ENCODE results near the gene NFU1.

Gene NFU1

DNA sequence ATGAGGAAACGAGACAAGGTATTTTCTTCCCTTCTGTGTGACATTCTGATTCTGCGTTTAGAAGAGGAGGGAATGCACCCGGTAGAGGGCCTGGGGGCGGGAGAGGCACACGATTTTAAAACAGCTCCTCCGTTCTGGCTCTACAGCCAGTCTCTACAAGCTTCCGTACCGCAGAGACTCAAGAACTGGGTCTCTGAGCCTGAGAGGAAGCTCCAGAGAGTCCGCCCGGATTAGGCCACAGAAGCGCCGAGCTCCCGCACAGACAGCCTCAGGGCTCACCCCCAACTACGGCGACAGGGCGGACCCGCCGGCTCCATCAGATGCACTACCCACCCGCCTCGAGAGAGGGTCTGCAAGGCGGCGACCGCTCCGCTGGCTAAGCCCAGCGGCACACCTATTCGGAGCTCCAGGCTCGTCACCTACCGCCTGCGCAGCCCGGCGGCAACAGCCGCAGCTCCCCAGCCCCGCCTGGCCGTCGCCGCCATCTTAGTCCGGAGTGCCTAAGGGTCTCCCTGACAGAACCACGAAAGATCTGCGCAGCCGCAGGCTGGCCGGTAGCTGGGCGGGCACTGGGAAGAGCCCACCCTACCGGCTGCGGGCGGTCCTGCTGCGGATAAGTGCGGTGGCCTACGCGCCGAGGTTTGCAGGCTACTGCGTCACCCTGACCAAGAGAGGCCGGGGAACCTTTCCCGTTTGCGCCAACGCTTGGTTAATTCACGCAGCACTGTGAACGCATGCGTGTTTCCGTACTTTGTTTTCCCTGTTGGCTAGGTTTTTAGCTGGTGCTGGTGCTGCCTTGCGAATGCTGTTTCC lies at the start of gene NFU1:
NFU1 (minus strand) TSS at position 498 of the 813 bp plus-strand sequence; CDS start at position 485, 13 bp downstream.
- peak; percentile 98 for DNase-seq

DNA sequence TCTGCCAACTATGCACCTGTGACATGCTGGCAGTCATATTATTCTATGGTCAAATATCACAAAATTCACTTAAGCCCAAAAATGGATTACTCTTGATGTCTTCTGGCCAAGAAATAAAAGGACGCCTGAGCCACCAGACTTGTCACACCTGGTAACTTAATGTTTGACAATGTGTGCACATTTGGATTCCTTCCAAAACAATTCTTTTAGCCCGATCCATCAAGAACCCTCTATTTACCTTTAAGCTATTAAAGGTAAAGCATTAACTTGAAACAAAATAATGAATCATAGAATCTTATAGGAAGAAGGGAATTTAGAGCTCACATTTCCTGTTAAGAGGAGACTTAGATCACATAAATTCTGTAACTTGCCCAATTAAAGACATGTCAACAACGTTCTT lies 46.5 kb upstream of the NFU1 start:
- no peak for DNase-seq

DNA sequence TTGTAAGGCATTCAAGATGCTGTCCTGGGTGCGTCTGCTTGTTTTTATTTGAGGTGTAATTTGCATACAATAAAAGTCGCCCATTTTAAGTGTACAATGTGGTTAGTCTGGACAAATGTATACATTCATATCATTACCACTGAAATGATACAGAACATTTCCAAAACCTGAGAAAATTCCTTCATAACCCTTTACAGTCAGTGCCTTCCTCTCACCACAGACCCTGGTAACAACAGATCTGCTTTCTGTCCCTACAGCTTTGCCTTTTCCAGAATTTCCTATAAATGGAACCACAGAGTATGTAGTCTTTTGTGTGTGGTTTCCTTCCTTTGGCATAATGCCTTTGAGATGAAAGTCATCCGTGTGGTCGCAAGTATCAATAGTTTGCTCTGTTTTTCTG lies 45.8 kb upstream of the NFU1 start:
- no peak for DNase-seq

DNA sequence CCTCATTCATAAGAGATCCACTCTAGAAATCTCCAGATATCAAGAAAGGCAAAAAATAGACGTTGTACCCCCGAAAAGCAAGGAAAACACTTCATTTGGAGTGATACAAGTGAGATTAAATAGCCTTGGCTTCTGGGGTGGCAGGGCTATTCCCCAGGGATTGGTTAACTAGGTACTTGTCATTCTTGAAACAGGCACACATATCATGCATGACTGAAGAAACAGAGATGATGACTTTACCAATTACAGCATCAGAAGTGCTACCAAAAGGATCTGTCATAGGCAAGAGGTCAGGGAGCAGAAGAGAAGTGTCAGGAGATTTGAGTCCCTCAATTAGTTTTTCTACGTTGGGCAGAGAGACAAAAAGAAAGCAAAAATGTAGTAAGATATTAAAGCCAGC lies 45.2 kb upstream of the NFU1 start:
- DNase-seq = no peak

DNA sequence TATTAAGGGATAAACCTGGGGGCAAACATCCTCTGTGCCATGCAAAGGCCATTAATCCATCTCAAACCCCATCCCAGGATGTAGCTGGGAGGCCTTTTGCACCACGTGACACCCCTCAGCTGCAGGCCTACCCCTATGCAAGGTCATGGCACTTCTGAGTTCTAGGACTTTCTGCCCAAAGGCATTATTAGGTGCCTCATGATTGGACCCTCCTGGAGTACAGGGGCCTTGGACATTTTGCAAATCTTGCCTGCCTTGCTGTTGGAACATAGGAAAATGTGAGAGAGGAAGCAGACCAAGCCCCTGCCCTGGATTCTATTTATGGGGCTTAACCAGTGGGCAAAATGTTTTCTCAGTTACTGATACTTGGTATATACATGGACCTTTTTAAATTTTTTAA lies 44.2 kb upstream of the NFU1 start:
- DNase-seq = no peak

DNA sequence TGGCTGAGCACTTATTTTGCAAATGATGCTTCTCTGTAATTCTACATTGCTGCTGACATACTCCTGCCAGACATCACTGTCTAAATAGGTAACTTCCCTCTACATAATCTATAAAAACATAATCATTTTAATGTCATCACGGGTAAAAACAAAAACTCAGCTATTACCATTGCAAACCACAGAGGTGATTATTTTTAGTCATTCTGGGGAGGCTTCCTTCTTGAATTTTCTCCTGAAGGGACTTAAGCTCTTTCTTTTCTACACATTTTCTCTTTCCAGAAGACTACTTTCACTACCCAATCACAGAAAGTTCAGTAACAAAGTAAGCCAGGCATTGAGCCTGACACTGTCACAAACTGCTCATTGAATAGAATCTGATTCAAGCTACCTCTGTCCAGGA lies 40.4 kb upstream of the NFU1 start:
- no peak for DNase-seq

DNA sequence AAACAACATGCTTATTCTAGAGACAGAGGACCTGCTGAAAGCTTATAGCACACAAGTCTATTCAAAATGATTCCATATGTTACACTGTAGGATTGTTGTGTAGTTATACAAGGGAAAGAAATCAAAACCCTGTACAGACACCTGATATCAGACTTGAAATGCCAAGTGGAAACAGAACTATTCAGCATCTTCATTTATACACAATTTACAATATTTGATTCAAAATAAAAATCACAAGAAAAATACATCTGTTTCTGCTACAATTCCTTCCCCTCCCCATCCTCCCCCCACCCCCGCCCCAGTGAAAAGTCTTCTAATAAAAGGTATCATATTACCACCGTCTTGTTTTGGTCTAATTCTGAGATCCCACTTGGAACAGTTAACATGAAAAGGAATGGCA lies 37.5 kb upstream of the NFU1 start:
- no peak for DNase-seq

DNA sequence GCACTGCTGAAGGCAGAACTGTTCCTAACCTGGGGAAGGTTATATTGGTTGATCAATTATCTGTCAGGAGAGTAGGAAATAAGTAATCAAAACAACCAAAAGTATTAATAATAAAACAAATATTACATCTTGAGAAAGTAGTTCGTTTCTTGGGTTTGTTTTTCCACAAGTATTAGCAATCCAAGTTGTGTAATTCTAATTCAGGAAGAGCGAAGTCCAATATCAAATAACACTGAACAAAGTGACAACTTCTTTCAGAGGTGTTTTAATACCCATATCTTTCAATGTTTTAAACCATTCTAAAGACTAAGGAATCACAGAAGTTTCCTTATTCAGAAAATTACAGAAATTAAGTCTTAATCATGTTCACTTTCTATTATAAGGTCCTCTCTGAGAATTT lies 34.6 kb upstream of the NFU1 start:
- DNase-seq = no peak

DNA sequence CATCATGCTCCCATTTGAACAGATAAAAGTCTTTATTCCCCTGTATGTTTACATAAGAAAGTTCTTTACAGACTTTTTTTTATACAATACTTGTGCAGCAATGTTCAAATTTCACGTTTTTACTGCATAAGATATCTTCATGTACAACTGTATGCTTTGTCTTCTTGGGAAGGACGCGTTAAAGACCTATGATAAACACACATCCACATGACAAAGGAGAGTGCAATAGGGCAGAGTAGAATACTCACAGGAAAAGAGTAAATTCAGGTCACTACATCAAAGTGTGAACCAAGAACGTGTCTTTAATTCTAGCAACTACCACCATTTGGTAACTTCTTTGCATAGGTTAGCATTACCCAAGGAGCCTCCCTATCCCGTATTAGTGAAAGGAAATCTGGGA lies 33.7 kb upstream of the NFU1 start:
- no peak for DNase-seq

DNA sequence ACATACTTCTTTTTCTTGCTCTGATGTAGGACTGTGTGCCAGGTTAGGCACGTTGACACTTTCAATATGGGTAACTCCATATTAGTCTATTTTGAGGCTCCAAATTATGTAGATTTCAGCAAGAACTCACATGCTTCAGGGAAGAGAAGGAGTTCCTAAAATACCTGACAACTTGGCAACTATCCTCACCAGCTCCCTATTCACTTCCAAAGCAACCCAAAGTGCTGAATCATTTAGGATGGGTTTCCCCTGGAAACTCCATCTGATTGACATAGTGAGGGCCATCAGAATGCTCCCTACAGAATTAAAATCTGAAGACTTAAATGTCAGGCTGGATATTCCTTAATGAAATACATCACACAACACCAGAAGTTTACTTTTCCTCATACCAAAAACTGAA lies 32.5 kb upstream of the NFU1 start:
- DNase-seq = no peak

DNA sequence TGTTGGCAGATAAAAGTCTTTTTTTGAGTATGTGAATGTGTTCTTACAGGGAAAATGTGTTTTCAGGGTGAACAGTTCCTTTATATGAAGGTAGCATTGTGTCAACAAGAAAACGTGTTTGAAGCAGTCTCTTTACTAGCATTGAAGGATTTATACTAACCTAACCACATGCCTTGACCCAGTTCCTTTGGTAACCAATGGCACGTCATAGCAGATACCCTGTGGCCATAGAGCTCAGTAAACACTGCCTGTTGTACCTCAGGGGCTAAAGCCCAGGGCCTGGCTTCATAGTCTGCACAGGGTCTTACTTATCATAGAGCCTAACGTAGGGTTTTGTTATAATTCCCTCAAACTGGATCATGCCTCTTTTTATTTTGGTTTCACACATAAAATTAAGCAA lies 32.1 kb upstream of the NFU1 start:
- no peak for DNase-seq

DNA sequence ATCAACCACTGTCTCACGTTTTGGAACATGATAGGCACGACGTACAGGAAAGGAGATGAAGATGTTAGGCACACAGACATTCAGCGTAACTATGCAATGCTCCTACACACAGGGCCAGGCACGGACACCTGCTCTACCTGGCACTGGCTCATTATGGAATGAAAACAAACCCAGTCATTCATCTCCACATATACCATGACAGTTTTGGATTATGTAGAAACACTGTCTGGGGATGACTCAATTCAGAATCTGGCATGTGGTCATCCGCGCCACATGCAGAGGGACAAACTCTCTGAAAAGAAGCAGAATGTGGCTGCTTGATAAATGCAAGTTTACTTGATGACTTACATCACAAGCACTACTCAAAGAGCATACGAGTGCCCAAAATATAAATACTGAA lies 29.5 kb upstream of the NFU1 start:
- no peak for DNase-seq

DNA sequence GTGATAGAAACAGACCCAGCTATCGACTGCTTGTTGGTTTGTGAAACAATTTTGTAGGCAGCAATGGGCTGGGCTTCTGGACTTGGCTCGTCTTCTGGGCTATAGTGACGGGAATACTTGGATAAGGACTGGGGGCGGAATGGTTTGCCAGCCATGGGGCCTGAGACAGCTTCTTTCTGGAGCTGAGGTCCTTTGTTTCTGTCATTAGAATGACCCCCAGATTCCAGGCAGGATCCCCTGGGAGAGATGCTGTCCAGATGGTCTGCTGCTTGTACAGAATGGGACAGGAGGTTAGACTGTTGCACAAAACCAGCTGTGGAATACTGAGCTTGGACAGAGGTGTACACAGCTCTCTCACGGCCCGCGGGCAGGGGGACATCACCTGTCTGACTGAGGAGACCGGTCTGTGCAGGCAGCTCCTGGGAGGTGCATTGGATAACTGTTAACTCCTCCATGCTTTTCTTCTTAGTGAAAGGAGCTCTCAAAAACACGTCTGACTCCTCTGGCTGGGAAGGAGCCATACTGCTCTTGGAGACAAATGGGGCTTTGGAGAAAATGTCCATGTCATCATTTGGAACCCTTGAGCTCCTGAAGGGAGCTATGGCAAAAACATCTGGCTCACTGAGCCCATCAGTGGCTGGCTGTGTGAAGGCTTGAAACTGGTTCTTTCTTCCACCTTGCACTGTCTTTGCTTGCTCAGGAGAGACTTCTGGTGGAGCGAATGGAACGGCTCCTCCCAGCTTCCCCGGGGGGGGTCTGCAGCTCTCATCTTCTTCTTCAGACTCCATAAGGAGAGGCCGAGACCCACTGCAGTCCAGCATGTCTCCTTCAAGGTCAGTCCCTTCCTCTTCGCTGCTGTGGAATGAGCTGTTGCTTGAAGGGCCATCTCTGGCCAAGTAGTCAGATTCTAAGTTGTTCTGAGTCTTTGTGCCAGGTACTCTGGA lies 28.6 kb upstream of the NFU1 start:
- no peak for DNase-seq

DNA sequence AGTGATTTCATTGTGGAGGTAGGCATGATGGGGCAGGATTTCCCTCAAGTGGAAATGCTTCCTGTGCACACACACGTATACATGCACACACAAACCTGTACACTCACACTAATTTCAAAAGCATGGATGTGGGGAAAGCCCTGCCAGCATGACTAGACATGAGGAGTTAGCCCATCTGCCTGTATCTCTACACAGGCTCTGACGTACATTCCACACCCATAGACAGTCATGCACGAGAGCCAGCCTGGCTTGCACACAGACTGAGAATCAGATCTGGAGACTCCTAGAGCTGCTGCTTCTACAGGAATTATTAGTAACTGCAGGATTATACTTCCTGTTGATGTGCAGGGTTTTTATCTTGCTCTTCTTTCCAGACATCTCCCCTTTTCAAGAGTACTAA lies 27.3 kb upstream of the NFU1 start:
- no peak for DNase-seq

DNA sequence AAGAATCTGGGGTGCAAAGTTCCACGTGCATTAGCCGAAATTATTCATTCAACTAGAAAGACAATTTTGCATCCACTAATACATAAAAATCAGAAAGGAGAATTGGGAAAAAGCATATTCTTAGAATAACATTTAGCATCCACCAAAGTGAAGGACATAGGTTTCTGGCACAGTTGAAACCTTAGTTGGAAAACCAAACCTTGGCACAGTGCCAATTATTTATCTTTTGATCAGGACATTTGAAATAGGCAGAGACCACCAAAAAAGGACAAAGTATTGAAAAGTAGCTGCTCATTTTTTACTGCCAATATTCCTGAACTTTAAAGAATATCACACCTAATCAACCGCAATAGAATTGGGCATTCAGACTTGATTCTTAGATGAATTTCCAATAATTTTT lies 25.5 kb upstream of the NFU1 start:
- DNase-seq = no peak

DNA sequence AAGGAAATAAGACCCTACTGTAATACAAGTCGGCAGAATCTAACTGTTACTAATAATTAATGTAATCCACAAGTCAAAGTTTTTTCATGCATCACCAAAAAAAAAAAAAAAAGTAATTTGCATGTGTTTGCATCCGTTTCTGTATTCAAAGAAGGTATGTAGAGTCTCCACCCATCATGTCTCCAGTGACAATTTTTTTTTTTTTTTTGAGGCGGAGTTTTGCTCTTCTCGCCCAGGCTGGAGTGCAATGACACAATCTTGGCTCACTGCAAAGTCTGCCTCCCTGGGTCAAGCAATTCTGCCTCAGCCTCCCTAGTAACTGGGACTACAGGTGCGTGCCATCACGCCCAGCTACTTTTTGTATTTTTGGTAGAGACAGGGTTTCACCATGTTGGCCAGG lies 24.2 kb upstream of the NFU1 start:
- DNase-seq = no peak

DNA sequence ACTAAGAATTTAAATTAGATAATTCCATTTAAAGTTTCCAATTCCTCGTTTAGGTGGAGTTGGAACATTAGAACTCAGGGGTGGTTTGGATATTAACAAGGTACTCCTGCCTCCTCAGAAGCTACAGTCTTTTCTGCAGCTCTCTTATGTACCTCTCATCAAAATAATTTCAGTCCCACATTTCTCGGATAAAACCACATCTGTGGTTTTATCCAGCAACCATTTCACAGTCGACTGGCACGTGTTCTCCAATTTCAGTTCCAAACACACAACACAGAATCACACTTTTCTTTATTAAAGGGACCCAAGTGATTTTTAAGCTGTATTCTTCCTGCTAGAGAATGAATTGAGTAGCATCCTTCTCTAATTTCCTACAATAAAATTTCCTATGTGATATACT lies 22.7 kb upstream of the NFU1 start:
- DNase-seq = no peak

DNA sequence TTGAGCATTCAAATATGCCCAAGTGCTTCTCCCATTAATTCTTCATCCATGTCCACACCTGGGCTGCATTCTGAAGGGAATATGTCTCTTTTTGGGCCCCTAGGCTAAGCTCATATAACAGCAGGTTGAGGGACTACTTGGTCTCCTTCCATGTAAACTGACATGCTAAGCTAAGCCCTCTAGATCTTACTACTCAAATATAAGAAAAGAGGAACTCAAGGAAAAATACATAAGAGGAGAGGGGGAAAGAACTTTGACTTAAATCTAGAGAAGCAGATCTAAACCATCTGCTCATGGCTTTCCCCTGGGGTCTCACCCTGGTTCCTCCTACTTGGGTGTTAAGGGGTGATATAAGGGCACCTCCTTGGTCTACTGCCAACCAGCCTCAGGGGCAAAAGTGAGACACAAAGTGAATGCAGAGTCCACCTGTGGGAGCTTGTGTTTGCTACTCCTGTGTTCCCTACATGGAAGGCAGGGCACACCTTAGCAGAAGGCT lies 19.8 kb upstream of the NFU1 start:
- peak; percentile 32 for DNase-seq

DNA sequence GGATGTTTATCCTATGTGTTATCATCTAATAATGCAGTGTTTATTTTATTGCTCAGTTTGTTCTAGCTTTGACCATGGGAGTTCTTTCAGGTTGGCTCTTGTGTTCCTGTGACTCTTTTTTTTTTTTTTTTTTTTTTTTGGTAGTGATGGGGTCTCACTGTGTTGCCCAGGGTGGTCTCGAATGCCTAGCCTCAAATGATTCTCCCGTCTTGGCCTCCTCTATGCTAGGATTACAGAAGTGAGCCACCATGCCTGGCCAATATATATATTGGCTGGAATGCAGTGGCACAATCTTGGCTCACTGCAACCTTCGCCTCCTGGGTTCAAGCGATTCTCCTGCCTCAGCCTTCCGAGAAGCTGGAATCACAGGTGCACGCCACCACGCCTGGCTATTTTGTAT lies 18.9 kb upstream of the NFU1 start:
- no peak for DNase-seq

DNA sequence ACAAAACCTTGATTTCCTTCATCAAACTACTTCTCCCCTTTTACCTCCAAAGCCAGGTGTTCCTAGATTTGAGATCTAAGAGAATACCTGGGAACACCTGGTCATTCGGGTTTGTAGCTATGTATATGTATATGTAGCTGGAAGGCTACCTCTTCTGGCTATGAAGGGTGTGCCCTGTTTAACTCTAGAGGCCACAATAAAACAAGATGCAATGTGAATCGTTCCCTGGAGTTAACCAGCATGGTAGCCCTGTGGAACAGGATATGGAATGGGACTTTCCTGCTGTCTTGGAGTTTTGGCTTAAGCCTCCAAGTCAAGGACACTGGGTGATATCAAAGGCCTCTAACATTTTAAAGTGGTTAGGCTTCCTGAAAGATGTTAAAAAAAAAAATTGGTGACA lies 17.7 kb upstream of the NFU1 start:
- DNase-seq = no peak

DNA sequence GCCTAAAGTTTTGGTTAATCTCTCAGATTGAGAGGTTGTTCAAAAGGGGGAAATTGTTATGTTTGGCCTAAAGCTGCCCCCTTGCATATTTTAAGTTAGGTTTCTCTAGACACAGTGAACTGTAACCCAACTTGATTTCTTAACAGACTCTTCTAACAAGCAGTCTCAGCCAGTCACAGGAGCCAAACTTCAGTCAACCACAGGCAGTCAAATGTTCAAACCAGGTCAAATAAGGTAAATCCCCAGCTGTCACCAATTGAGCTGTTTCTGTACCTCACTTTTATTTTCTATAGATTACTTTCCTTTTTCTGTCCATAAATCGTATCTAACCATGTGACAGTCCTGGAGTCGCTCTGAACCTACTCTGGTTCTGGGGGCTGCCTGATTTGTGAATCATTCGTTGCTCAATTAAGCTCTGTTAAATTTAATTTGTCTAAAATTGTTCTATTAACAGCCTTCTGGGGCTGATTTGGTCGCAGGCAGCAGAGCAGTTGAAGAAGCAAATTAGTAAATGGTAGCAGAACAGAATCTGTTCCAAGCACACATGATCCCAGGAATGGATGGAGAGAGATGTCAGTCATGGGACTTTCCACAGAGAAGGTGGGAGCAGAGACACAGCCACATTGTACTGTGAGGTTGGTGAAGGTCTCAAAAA lies 16.4 kb upstream of the NFU1 start:
- no peak for DNase-seq

DNA sequence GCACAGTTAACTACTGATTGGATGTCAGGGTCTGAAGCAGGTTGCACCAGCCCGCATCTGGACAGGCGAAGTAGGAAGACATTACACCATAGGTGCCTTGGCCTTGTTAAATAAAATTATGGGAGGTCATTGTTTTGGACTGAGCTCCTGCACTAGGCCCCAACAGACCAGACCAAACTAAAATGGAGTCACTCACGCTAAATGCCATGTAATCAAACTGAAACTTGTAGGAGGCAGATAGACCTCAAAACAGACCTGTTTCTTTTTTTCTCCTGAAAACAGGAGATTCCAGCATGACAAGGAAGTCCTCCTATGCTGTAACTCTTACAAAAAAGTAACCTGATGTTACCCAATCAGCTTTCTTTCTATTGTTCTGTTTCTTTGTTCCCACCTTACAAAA lies 15.5 kb upstream of the NFU1 start:
- DNase-seq = no peak

DNA sequence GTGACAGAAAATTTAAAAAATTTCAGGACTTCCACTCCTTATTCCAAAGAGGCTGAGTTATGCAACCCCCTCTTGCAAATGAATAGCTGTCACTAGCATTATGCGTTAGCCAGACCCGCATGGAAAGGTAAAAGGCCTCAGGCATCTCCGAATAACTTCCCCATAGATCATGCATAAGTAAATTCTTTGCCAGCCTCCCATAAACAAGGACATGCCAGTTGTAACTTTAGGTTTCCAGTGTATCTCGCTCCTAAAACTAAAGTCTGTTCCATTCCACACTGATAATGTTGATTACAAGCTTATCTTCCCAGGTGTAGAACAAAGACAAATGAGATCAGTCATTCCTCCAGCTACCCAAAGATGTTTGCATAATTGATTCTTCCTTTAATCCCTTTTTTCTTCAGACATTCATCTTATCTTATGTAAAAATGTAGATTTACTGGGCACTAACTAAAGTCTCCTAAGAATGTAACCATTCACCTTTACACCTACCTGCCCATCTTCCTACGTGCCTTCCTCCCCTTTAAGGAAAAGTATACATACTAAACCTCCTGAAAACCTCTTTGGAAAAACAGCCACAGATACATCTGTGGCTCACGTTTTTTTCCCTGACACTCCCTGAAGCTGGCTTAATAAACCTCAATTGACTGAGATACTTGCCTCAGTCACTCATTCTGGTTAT lies 13.6 kb upstream of the NFU1 start:
- no peak for DNase-seq
